Measurements from ENCODE around the gene APBB1IP.

APBB1IP gene

DNA sequence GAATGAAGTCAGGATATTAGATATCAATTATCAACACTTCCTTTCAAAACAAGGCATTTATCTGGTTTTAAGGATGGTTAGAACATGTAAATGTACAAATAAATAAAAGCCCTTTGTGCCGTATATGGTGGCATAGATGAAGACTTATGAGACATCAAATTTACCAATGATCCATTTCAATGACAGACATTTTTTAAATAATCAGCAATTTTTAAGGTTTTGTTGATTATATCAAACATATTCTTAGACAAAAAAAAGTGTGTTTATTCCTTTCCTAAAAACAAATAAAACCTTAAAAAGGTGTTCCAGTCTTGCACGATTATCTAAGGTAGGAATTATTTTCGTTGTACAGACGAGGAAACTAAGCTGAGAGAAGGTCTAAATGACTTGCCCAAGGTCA is 13.8 kb downstream of the APBB1IP start:
- DNase-seq (ENCODE audit: low read depth), result no peak
- H3K4me3 ChIP-seq (ENCODE audit: control insufficient read depth, low read depth, low read length), result no peak overlapping the region
- no peak for TF ChIP-seq CTCF (conservative IDR thresholded peaks at IDR 0.05; ENCODE audit: control insufficient read depth, insufficient read depth, low read depth, low read length)

GRCh38 chr10:26453850-26454249 is 15.7 kb downstream of the APBB1IP start:
- DNase-seq (ENCODE audit: low read depth), result no peak
- no peak for TF ChIP-seq CTCF (conservative IDR thresholded peaks at IDR 0.05; ENCODE audit: control insufficient read depth, insufficient read depth, low read depth, low read length)
- no peak overlapping the region for H3K4me3 ChIP-seq (ENCODE audit: control insufficient read depth, low read depth, low read length)

DNA sequence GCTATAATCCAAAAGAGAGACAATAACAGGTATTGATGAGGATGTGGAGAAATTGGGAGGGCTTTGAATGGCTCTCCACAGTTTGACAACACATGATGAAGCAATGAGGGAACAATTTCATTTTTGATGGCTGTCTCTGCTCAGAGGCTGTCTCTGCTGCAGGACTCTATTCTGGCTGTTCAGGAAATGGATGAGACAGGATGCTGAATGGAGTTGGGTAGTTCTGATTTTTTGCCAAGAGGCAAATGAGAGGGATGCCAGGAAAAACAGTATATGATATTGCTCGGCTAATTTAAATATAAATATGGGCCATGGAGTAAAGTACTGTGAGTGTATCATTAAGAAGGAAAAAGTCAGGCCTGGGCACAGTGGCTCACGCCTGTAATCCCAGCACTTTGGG is 16.8 kb downstream of the APBB1IP start:
- no peak for DNase-seq (ENCODE audit: low read depth)
- no peak for TF ChIP-seq CTCF (conservative IDR thresholded peaks at IDR 0.05; ENCODE audit: control insufficient read depth, insufficient read depth, low read depth, low read length)

DNA sequence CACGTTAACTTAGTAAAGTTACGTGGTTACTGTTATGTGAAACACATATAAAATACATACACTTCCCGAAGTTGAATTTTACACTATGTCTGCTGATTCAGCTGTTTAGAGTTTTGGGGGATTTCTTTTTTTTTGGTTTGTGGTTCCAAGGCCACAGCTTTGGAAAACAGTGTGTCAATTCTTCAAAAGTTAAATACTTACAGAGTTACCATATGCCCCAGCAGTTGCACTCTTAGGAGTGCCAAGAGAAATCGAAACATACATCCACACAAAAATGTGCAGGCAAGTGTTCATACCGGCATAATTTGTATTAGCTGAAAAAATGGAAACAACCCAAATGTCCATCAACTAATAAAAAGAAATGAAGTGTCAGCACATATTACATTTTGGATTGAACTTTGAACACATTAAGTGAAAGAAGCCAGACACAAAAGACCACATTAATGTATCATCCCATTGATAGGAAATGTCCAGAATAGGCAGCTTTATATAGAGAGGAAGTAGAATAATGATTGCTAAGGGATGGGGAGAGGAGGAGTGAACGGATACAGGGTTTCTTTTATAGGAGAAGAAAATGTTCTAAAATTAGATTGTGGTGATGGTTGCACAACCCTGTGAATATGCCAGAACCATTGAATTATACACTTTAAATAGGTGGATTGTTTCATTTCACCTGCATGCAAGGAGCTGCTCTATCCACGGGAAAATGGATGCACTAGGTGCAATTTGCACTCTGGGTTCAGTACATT is 17.6 kb downstream of the APBB1IP start:
- no peak for TF ChIP-seq CTCF (conservative IDR thresholded peaks at IDR 0.05; ENCODE audit: control insufficient read depth, insufficient read depth, low read depth, low read length)
- peak; percentile 25 for DNase-seq (ENCODE audit: low read depth)
- no peak overlapping the region for H3K4me3 ChIP-seq (ENCODE audit: control insufficient read depth, low read depth, low read length)

More for the DNA sequence above, 16.8 kb downstream of the APBB1IP start:
- no peak overlapping the region for H3K4me3 ChIP-seq (ENCODE audit: control insufficient read depth, low read depth, low read length)

- H3K4me3 ChIP-seq (ENCODE audit: control insufficient read depth, low read depth, low read length), result no peak overlapping the region
- no peak for DNase-seq (ENCODE audit: low read depth)
- TF ChIP-seq CTCF (conservative IDR thresholded peaks at IDR 0.05; ENCODE audit: control insufficient read depth, insufficient read depth, low read depth, low read length), result no peak
Observed at GRCh38 chr10:26457088-26457487, 18.9 kb downstream of the APBB1IP start.

DNA sequence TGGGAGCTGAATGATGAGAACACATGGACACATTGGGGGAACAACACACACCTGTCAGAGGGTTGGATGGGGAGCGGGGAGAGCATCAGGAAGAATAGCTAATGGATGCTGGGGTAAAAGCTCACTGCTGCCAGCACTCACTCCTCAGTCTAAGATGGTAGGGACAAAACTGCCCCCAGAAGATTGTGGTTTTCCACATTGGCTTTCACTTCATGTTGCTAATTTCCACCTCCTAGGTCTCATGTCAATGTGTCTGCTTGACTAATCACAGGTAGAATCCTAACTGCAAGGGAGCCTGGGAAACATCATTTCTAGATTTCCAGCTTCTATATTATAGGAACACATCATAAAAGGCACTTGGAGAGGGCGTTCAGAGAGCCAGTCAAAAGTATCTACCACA is 22.6 kb downstream of the APBB1IP start:
- no peak for DNase-seq (ENCODE audit: low read depth)
- TF ChIP-seq CTCF (conservative IDR thresholded peaks at IDR 0.05; ENCODE audit: control insufficient read depth, insufficient read depth, low read depth, low read length), result no peak
- no peak overlapping the region for H3K4me3 ChIP-seq (ENCODE audit: control insufficient read depth, low read depth, low read length)

All from fibroblast of mammary gland (primary cell).